ENCODE data around the gene PCMT1.

- no peak for TF ChIP-seq CTCF (IDR thresholded peaks at IDR 0.05)
- TF ChIP-seq POLR2A (IDR thresholded peaks at IDR 0.05), result no peak
Measured at GRCh38 chr6:149717588-149718458, 31.7 kb upstream of the PCMT1 start, which contains the start of gene LATS1.

Measured in testis (tissue), 2 donors.